GM18868 (cell line): Measurements from ENCODE around the gene C12orf75.
"Not testable (repeated sequence)": the region's sequence is repeated elsewhere in the genome, so short reads cannot be mapped to it uniquely, and the experiment has no call there.

Experiments
- ATAC-seq: cut with Tn5 transposase; IDR thresholded peaks from one replicate; pipeline ENCODE4 v1.9.1; 2021; ENCODE audit warnings: mild to moderate bottlenecking, moderate library complexity; ENCODE audit not compliant: unreplicated experiment

The C12orf75 gene

GRCh38 chr12:105309384-105309783 lies 21.1 kb upstream of the C12orf75 start:
- not testable (repeated sequence) for ATAC-seq

GRCh38 chr12:105310476-105311085 lies 19.9 kb upstream of the C12orf75 start:
- not testable (repeated sequence) for ATAC-seq

- not testable (repeated sequence) for ATAC-seq
These were observed 18.6 kb upstream of the C12orf75 start for GRCh38 chr12:105311936-105312335.

GRCh38 chr12:105313755-105314154 lies 16.7 kb upstream of the C12orf75 start:
- not testable (repeated sequence) for ATAC-seq

- no peak for ATAC-seq
These were observed 15.4 kb upstream of the C12orf75 start for GRCh38 chr12:105315130-105315529.

GRCh38 chr12:105315726-105316125 lies 14.8 kb upstream of the C12orf75 start:
- ATAC-seq: no peak

- no peak for ATAC-seq
These were observed 13.3 kb upstream of the C12orf75 start for GRCh38 chr12:105316931-105317852.

GRCh38 chr12:105317942-105318621 lies 12.4 kb upstream of the C12orf75 start:
- no peak for ATAC-seq

GRCh38 chr12:105318651-105319483 lies 11.6 kb upstream of the C12orf75 start:
- ATAC-seq: no peak

- ATAC-seq: no peak
These were observed 10.7 kb upstream of the C12orf75 start for GRCh38 chr12:105319691-105320209.

- no peak for ATAC-seq
These were observed 9.4 kb upstream of the C12orf75 start for GRCh38 chr12:105321125-105321524.

GRCh38 chr12:105322070-105322469 lies 8.4 kb upstream of the C12orf75 start:
- ATAC-seq: no peak

GRCh38 chr12:105324704-105325103 lies 5.8 kb upstream of the C12orf75 start:
- ATAC-seq: no peak

- ATAC-seq: no peak
These were observed 5.4 kb upstream of the C12orf75 start for GRCh38 chr12:105325117-105325516.

GRCh38 chr12:105329926-105330282 lies 587 bp upstream of the C12orf75 start:
- ATAC-seq: no peak

GRCh38 chr12:105330931-105331804 lies 677 bp downstream of the C12orf75 start:
- peak; percentile 24 for ATAC-seq

- ATAC-seq: no peak
These were observed 1.3 kb downstream of the C12orf75 start for GRCh38 chr12:105331805-105332251.

GRCh38 chr12:105332286-105332685 lies 1.8 kb downstream of the C12orf75 start:
- not testable (repeated sequence) for ATAC-seq

- ATAC-seq: no peak
These were observed 2.4 kb downstream of the C12orf75 start for GRCh38 chr12:105332925-105333324.
